HCT116 (cell line): ENCODE results near the gene TGOLN2. TPM values are rescaled to one million over a fixed set of nuclear protein-coding genes. Genes with fewer than 3 reads are reported as not detected.

Source experiments
- ATAC-seq: fragments of 200-7000 bp; cut with Tn5 transposase; 2 replicates; pipeline ENCODE4 v1.9.1; 2020; ENCODE audit warnings: mild to moderate bottlenecking, moderate library complexity
- BruUV-seq: library from RNA; stranded (reverse); fragments of 400-500 nt; replicated peaks from 2 replicates; lab custom pipeline; 2021; lab: Mats Ljungman, UMichigan
- CTCF ChIA-PET: fragments of 300-600 bp; sonication (Branson Sonifier 250); formaldehyde crosslinking; loops from one replicate; lab custom pipeline; 2021; ENCODE audit warnings: antibody characterized with exemption; lab: Charles Lee
- POLR2A ChIA-PET: fragments of 300-600, 350-600 bp; sonication (Branson Sonifier 250); formaldehyde crosslinking; loops from one replicate; lab custom pipeline; 2021; ENCODE audit warnings: antibody characterized with exemption; lab: Charles Lee
- RAD21 ChIA-PET, 2 experiments: fragments of 300-600 bp; sonication (Branson Sonifier 250); formaldehyde crosslinking; loops; one replicate each; lab custom pipeline; 2023; ENCODE audit warnings: low total read pairs in 2 of 2; ENCODE audit not compliant: uncharacterized antibody in 2 of 2, unreplicated experiment in 2 of 2, low non-redundant PET in 1 of 2; lab: Charles Lee
- DNase-seq: peaks from one replicate; pipeline ENCODE4 v3.0.0-alpha.2; 2010; ENCODE audit warnings: low read depth, low spot score
- H2AFZ ChIP-seq: fragments of 200-600 bp; shearing (Covaris generic), sonication (generic); 2 replicates; pipeline ENCODE4 v1.6.1; 2017; ENCODE audit warnings: low read depth, mixed run types, mixed read lengths, antibody characterized with exemption, low read length; ENCODE audit not compliant: poor library complexity, severe bottlenecking
- H3K27ac ChIP-seq: 2 replicates; pipeline ENCODE4 v1.5.1; 2012; ENCODE audit warnings: low read depth, low read length
- H3K27me3 ChIP-seq: fragments of 200-600 bp; sonication (generic); 2 replicates; pipeline ENCODE4 v1.6.1; 2016; ENCODE audit warnings: mixed run types, low read length, mixed read lengths; ENCODE audit not compliant: insufficient read depth
- H3K36me3 ChIP-seq, 2 experiments: fragments of 200-500 bp in 1 of 2; fragments of 200-600 bp in 1 of 2; sonication (Bioruptor generic) in 1 of 2; sonication (generic) in 1 of 2; 2 replicates each; pipeline versions ENCODE4 v1.5.1 to v1.6.1; 2014 to 2016; ENCODE audit warnings: low read length in 2 of 2, inconsistent platforms in 1 of 2, mixed read lengths in 1 of 2, mixed run types in 1 of 2; ENCODE audit not compliant: insufficient read depth in 2 of 2, control insufficient read depth in 1 of 2
- H3K4me1 ChIP-seq, 2 experiments: fragments of 200-600 bp in 1 of 2; sonication (generic) in 1 of 2; 2 replicates each; pipeline versions ENCODE4 v1.5.1 to v1.6.1; 2012 to 2017; ENCODE audit warnings: low read length in 2 of 2, inconsistent platforms in 1 of 2, mild to moderate bottlenecking in 1 of 2, mixed read lengths in 1 of 2, mixed run types in 1 of 2, moderate library complexity in 1 of 2; ENCODE audit not compliant: insufficient read depth in 2 of 2, control insufficient read depth in 1 of 2
- H3K4me2 ChIP-seq: fragments of 200-600 bp; sonication (generic); 2 replicates; pipeline ENCODE4 v1.6.1; 2017; ENCODE audit warnings: mixed run types, low read length, mixed read lengths
- H3K4me3 ChIP-seq, 2 experiments: fragments of 200-600 bp in 1 of 2; sonication (generic) in 1 of 2; replicated peaks in 1 of 2; 2 replicates each; pipeline ENCODE4 v1.5.1; 2011 to 2016; ENCODE audit warnings: low read length in 2 of 2, control low read depth in 1 of 2, low read depth in 1 of 2, mild to moderate bottlenecking in 1 of 2, mixed read lengths in 1 of 2, mixed run types in 1 of 2
- H3K79me2 ChIP-seq: fragments of 200-600 bp; sonication (generic); 2 replicates; pipeline ENCODE4 v1.6.1; 2017; ENCODE audit warnings: mild to moderate bottlenecking, mixed run types, low read length, moderate library complexity, mixed read lengths; ENCODE audit not compliant: insufficient read depth
- H3K9ac ChIP-seq: fragments of 200-600 bp; sonication (generic); 2 replicates; pipeline ENCODE4 v1.6.1; 2016; ENCODE audit warnings: low read length, mixed read lengths
- H3K9me2 ChIP-seq: fragments of 200-600 bp; sonication (generic), shearing (Covaris generic); 2 replicates; pipeline ENCODE4 v1.6.1; 2017; ENCODE audit warnings: mixed run types, mild to moderate bottlenecking, moderate library complexity; ENCODE audit not compliant: insufficient read depth
- H3K9me3 ChIP-seq, 2 experiments: fragments of 200-500 bp in 1 of 2; fragments of 200-600 bp in 1 of 2; sonication (Bioruptor generic) in 1 of 2; sonication (generic) in 1 of 2; 2 replicates each; pipeline ENCODE4 v1.6.1; 2014 to 2017; ENCODE audit warnings: low read length in 2 of 2, mixed read lengths in 2 of 2, inconsistent platforms in 1 of 2, low read depth in 1 of 2, mild to moderate bottlenecking in 1 of 2, mixed run types in 1 of 2, moderate library complexity in 1 of 2; ENCODE audit not compliant: control insufficient read depth in 1 of 2, insufficient read depth in 1 of 2
- H4K20me1 ChIP-seq: fragments of 200-600 bp; sonication (generic), shearing (Covaris generic); 2 replicates; pipeline ENCODE4 v1.6.1; 2017; ENCODE audit warnings: mixed run types, mild to moderate bottlenecking, moderate library complexity; ENCODE audit not compliant: insufficient read depth
- CBX3 ChIP-seq: IDR thresholded peaks from 2 replicates; pipeline ENCODE4 v1.6.1; 2012; ENCODE audit warnings: low read depth
- CEBPB ChIP-seq: IDR thresholded peaks from 2 replicates; pipeline ENCODE4 v1.6.1; 2012; ENCODE audit warnings: low read depth
- ELF1 ChIP-seq: IDR thresholded peaks from 2 replicates; pipeline ENCODE4 v1.6.1; 2012; ENCODE audit warnings: low read depth, borderline replicate concordance
- FOSL1 ChIP-seq: IDR thresholded peaks from 2 replicates; pipeline ENCODE4 v1.6.1; 2012; ENCODE audit warnings: low read depth
- JUND ChIP-seq: IDR thresholded peaks from 2 replicates; pipeline ENCODE4 v1.6.1; 2012
- POLR2A ChIP-seq: IDR thresholded peaks from 2 replicates; pipeline ENCODE4 v1.7.0; 2011; ENCODE audit warnings: borderline replicate concordance; ENCODE audit not compliant: insufficient read depth, insufficient read length; ENCODE audit errors: extremely low read depth
- RAD21 ChIP-seq: IDR thresholded peaks from 2 replicates; pipeline ENCODE4 v1.6.1; 2012; ENCODE audit warnings: low read depth, mild to moderate bottlenecking
- SIN3A ChIP-seq: IDR thresholded peaks from 2 replicates; pipeline ENCODE4 v1.6.1; 2012; ENCODE audit warnings: low read depth
- SP1 ChIP-seq: IDR thresholded peaks from 2 replicates; pipeline ENCODE4 v1.6.1; 2012; ENCODE audit warnings: low read depth
- SRF ChIP-seq: IDR thresholded peaks from 2 replicates; pipeline ENCODE4 v1.6.1; 2012; ENCODE audit warnings: low read depth
- ZFX ChIP-seq: fragments of 450-650 bp; IDR thresholded peaks from 2 replicates; pipeline ENCODE4 v1.6.1; 2017
- intact Hi-C: fragments of 100-400 bp; cut with micrococcal nuclease; formaldehyde crosslinking; loops from 2 replicates; pipeline ENCODE4 v1.10.0; 2022
- total RNA-seq: library from RNA; stranded (reverse); gene quantifications from one replicate; pipeline ENCODE4 v1.2.1, GENCODE V29; 2021; ENCODE audit not compliant: unreplicated experiment
- TF ChIP-seq, protein P1 (sequence below): IDR thresholded peaks from 2 replicates; pipeline ENCODE4 v1.6.1; 2011; ENCODE audit warnings: mild to moderate bottlenecking, low read length, moderate library complexity; ENCODE audit not compliant: insufficient replicate concordance; ENCODE audit errors: extremely low read depth
- TF ChIP-seq, protein P2 (sequence below): IDR thresholded peaks from 2 replicates; pipeline ENCODE4 v1.6.1; 2012
- TF ChIP-seq, protein P3 (sequence below): IDR thresholded peaks from 2 replicates; pipeline ENCODE4 v1.6.1; 2012

Gene TGOLN2
- total RNA-seq, 1 experiment from 2014 or later: 43.2 TPM

DNA sequence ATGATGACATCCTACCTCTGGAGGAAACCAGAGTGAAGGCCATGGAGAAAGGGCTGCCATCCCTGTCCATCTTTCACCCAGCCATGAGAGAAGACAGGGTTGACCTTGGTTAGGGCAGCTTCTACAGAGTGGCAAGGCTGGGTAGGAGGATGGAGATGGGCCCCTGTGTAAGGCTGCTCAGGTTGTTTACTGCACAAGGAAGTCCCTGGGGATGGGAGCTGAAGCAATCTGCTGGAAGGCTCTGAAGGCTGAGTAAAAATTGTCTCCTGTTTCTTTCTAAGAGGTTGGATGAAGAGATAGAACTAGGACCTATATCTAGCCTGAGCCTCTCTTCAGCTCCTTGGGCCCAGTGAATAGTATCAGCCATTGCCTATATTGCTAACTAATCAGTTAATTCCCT is 41.1 kb upstream of the TGOLN2 start:
- Histone ChIP-seq H4K20me1 (no peaks in the 10 kb centered on the region), H3K36me3 (no peaks in the 10 kb centered on the region), H3K4me1 (no peaks in the 10 kb centered on the region), H3K27ac (no peak overlapping the region), H3K9me3 (no peaks in the 10 kb centered on the region), H2AFZ (no peak overlapping the region), H3K9ac (no peak overlapping the region), H3K9me2 (no peaks in the 10 kb centered on the region), H3K27me3 (no peaks in the 10 kb centered on the region), H3K4me2 (no peak overlapping the region), H3K79me2 (no peaks in the 10 kb centered on the region), H3K4me3 (no peak overlapping the region)
- TF ChIP-seq FOSL1: no peak
- no peak for TF ChIP-seq RAD21
- TF ChIP-seq, protein P1, sequence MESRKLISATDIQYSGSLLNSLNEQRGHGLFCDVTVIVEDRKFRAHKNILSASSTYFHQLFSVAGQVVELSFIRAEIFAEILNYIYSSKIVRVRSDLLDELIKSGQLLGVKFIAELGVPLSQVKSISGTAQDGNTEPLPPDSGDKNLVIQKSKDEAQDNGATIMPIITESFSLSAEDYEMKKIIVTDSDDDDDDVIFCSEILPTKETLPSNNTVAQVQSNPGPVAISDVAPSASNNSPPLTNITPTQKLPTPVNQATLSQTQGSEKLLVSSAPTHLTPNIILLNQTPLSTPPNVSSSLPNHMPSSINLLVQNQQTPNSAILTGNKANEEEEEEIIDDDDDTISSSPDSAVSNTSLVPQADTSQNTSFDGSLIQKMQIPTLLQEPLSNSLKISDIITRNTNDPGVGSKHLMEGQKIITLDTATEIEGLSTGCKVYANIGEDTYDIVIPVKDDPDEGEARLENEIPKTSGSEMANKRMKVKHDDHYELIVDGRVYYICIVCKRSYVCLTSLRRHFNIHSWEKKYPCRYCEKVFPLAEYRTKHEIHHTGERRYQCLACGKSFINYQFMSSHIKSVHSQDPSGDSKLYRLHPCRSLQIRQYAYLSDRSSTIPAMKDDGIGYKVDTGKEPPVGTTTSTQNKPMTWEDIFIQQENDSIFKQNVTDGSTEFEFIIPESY: no peak
- TF ChIP-seq JUND: no peak
- TF ChIP-seq, protein P2, sequence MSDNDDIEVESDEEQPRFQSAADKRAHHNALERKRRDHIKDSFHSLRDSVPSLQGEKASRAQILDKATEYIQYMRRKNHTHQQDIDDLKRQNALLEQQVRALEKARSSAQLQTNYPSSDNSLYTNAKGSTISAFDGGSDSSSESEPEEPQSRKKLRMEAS: no peak
- TF ChIP-seq CEBPB: no peak
- TF ChIP-seq ELF1: no peak
- TF ChIP-seq SP1: no peak
- TF ChIP-seq, protein P3, sequence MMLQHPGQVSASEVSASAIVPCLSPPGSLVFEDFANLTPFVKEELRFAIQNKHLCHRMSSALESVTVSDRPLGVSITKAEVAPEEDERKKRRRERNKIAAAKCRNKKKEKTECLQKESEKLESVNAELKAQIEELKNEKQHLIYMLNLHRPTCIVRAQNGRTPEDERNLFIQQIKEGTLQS: no peak
- TF ChIP-seq SIN3A: no peak
- no peak for TF ChIP-seq ZFX
- no peak for TF ChIP-seq POLR2A
- TF ChIP-seq SRF: no peak
- TF ChIP-seq CBX3: no peak
- POLR2A ChIA-PET: interaction anchor here (1.1 kb wide), 1 partner anchor 14 kb away, joined by 3 read pairs; the partner anchor contains the start of genes ELMOD3 and RETSAT
- ATAC-seq (no peak), DNase-seq (no peak)
- intact Hi-C loops: no loop called here
- BruUV-seq: no TSS peak
- CTCF ChIA-PET: no interaction called here
- RAD21 ChIA-PET: no interaction called here
